Keratinocyte (primary cell): ENCODE results near the gene SMAD9. TPM values are rescaled to one million over a fixed set of nuclear protein-coding genes. Genes with fewer than 3 reads are reported as not detected.

Source experiments
- DNase-seq: peaks from one replicate; pipeline ENCODE4 v3.0.0-alpha.2; 2011; ENCODE audit warnings: low read depth, missing footprints, low spot score
- FAIRE-seq: peaks from 2 replicates; lab custom pipeline; 2011; peaks lifted over from hg19 to GRCh38; lab: Jason Lieb, UNC
- H2AFZ ChIP-seq: 2 replicates; pipeline ENCODE4 v1.6.0; 2012; ENCODE audit warnings: low read length, control low read depth, inconsistent platforms; ENCODE audit not compliant: control insufficient read depth
- H3K27ac ChIP-seq: 2 replicates; pipeline ENCODE4 v1.5.1; 2011; ENCODE audit warnings: low read length; ENCODE audit not compliant: control insufficient read depth, insufficient read depth
- H3K27me3 ChIP-seq: 3 replicates; pipeline ENCODE4 v1.6.0; 2011; ENCODE audit warnings: low read length; ENCODE audit not compliant: control insufficient read depth, insufficient read depth; ENCODE audit errors: extremely low read depth
- H3K36me3 ChIP-seq, 2 experiments: 2 replicates in 1 of 2; 3 replicates in 1 of 2; pipeline ENCODE4 v1.5.1; 2011; ENCODE audit warnings: low read length in 2 of 2, mild to moderate bottlenecking in 1 of 2; ENCODE audit not compliant: control insufficient read depth in 2 of 2, insufficient read depth in 2 of 2; ENCODE audit errors: extremely low read depth in 1 of 2
- H3K4me1 ChIP-seq: 3 replicates; pipeline ENCODE4 v1.5.1; 2011; ENCODE audit warnings: low read length; ENCODE audit not compliant: control insufficient read depth, insufficient read depth; ENCODE audit errors: extremely low read depth
- H3K4me2 ChIP-seq: 3 replicates; pipeline ENCODE4 v1.6.0; 2011; ENCODE audit warnings: low read depth, low read length; ENCODE audit not compliant: control insufficient read depth, insufficient read depth; ENCODE audit errors: extremely low read depth
- H3K4me3 ChIP-seq, 3 experiments: fragments of 200-600 bp in 1 of 3; sonication (generic) in 1 of 3; 2 replicates in 2 of 3; 3 replicates in 1 of 3; pipeline ENCODE4 v1.5.1; 2011 to 2016; ENCODE audit warnings: low read length in 3 of 3, mild to moderate bottlenecking in 3 of 3, control low read depth in 2 of 3, inconsistent platforms in 1 of 3, low read depth in 1 of 3, mixed read lengths in 1 of 3, mixed run types in 1 of 3, moderate library complexity in 1 of 3; ENCODE audit not compliant: control insufficient read depth in 2 of 3, insufficient read depth in 2 of 3; ENCODE audit errors: extremely low read depth in 1 of 3
- H3K79me2 ChIP-seq: 2 replicates; pipeline ENCODE4 v1.6.0; 2012; ENCODE audit warnings: low read length; ENCODE audit not compliant: control insufficient read depth, insufficient read depth
- H3K9ac ChIP-seq: 3 replicates; pipeline ENCODE4 v1.6.0; 2011; ENCODE audit warnings: low read length; ENCODE audit not compliant: control insufficient read depth, insufficient read depth; ENCODE audit errors: extremely low read depth
- H3K9me1 ChIP-seq: 3 replicates; pipeline ENCODE4 v1.6.0; 2011; ENCODE audit warnings: low read length; ENCODE audit not compliant: control insufficient read depth, insufficient read depth; ENCODE audit errors: extremely low read depth
- H3K9me3 ChIP-seq: 2 replicates; pipeline ENCODE4 v1.5.1; 2012; ENCODE audit warnings: low read depth, low read length; ENCODE audit not compliant: control insufficient read depth
- H4K20me1 ChIP-seq: 3 replicates; pipeline ENCODE4 v1.6.0; 2011; ENCODE audit warnings: low read length; ENCODE audit not compliant: control insufficient read depth, insufficient read depth; ENCODE audit errors: extremely low read depth
- EZH2 ChIP-seq: IDR thresholded peaks from one replicate; pipeline ENCODE4 v1.6.1; 2012; ENCODE audit warnings: inconsistent platforms, mild to moderate bottlenecking, low read length, moderate library complexity
- dilution Hi-C: fragments of 300-500 bp; cut with MboI; formaldehyde crosslinking; loops from one replicate; pipeline ENCODE4 v1.7.0; 2020; ENCODE audit warnings: low sequenced_read_pairs; ENCODE audit not compliant: extremely low pct_ligation_motif_present
- polyA plus RNA-seq, 5 experiments: library from polyadenylated mRNA; depleted of rRNA in 3 of 5; stranded (reverse) in 3 of 5; stranded (forward) in 1 of 5; unstranded in 1 of 5; fragments of >200 nt; gene quantifications; 1 replicate in 1 of 5; 2 replicates in 3 of 5; 3 replicates in 1 of 5; pipeline versions ENCODE4 v1.2.1 to v1.2.3, GENCODE V29; 2011 to 2012; ENCODE audit warnings: missing spikeins in 2 of 5, low read depth in 1 of 5, low replicate concordance in 1 of 5
- TF ChIP-seq, protein P1 (sequence below), 3 experiments: IDR thresholded peaks in 1 of 3; conservative IDR thresholded peaks in 1 of 3; optimal IDR thresholded peaks in 1 of 3; 2 replicates in 2 of 3; 3 replicates in 1 of 3; pipeline versions ENCODE3 to v1.5.1; 2011; ENCODE audit warnings: low read length in 3 of 3, mild to moderate bottlenecking in 3 of 3, moderate library complexity in 2 of 3, control low read depth in 1 of 3, inconsistent platforms in 1 of 3; ENCODE audit not compliant: insufficient read depth in 2 of 3; ENCODE audit errors: extremely low read depth in 1 of 3

The SMAD9 gene
- polyA plus RNA-seq, 1 donor (not counting 4 experiments of a cell fraction or from before 2014, with no cell fraction given), result 0.10 TPM

DNA sequence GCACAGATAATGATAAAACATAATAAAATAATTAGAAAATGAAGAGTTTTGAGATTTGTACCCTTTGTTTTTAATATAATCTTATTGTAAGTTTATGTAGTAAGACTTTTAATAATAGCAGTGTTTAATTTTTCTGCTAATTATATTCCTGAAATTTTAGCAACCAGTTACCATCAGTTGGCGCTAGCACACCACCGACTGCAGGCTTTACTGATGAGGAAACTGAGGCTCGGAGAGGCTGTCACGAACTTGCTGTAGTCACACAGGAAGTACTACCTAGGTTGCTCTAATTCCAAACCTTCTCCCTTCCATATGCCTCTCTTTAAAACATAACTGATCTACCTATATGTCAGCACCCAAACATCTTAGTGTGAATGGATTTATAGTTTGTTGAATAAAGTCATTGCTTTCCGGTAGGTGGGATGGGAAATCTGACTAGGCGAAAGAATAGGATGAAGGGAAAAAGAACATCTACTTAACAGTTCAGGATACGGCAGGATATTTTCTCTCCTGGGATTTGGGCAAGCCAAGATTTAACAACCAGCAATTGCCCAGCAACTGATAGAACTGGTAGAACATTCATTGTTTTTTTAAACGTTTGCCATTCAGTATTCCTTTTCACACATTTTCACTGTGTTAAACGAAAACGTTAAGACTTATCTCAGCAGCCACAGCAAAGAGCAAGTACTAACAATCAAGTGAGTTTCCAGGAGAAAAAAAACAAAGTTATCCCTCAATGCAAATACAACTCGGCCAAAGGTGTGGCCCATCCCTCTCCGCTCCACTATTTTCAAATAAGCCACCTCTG, 101.8 kb downstream of the SMAD9 start:
- H3K27ac ChIP-seq, result no peak overlapping the region
- peaks cover 18% of the 10 kb centered on the region for H3K4me1 ChIP-seq
- TF ChIP-seq, protein P1, sequence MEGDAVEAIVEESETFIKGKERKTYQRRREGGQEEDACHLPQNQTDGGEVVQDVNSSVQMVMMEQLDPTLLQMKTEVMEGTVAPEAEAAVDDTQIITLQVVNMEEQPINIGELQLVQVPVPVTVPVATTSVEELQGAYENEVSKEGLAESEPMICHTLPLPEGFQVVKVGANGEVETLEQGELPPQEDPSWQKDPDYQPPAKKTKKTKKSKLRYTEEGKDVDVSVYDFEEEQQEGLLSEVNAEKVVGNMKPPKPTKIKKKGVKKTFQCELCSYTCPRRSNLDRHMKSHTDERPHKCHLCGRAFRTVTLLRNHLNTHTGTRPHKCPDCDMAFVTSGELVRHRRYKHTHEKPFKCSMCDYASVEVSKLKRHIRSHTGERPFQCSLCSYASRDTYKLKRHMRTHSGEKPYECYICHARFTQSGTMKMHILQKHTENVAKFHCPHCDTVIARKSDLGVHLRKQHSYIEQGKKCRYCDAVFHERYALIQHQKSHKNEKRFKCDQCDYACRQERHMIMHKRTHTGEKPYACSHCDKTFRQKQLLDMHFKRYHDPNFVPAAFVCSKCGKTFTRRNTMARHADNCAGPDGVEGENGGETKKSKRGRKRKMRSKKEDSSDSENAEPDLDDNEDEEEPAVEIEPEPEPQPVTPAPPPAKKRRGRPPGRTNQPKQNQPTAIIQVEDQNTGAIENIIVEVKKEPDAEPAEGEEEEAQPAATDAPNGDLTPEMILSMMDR (optimal IDR thresholded peaks at IDR 0.05 in 1 of 3, IDR thresholded peaks at IDR 0.05 in 1 of 3, conservative IDR thresholded peaks at IDR 0.05 in 1 of 3; ENCODE audit: extremely low read depth in 1 of 3, insufficient read depth in 2 of 3, low read length in 3 of 3), result no peak
- no peak for TF ChIP-seq EZH2
- FAIRE-seq, result no peak
- peak overlapping the region; percentile 97 for H3K4me2 ChIP-seq
- H3K9ac ChIP-seq, result peak overlapping the region; percentile 71
- H3K27me3 ChIP-seq, result peaks cover 5% of the 10 kb centered on the region
- H2AFZ ChIP-seq, result peak overlapping the region; percentile 90
- dilution Hi-C loops, result no loop called here
- no peaks in the 10 kb centered on the region for H3K9me3 ChIP-seq
- no peak for DNase-seq
- H3K79me2 ChIP-seq, result peaks cover 18% of the 10 kb centered on the region
- H3K9me1 ChIP-seq, result no peaks in the 10 kb centered on the region
- H4K20me1 ChIP-seq, result no peaks in the 10 kb centered on the region
- peak overlapping the region; percentile 53 to 95 (median 69) for H3K4me3 ChIP-seq
- H3K36me3 ChIP-seq, result no peaks in the 10 kb centered on the region

DNA sequence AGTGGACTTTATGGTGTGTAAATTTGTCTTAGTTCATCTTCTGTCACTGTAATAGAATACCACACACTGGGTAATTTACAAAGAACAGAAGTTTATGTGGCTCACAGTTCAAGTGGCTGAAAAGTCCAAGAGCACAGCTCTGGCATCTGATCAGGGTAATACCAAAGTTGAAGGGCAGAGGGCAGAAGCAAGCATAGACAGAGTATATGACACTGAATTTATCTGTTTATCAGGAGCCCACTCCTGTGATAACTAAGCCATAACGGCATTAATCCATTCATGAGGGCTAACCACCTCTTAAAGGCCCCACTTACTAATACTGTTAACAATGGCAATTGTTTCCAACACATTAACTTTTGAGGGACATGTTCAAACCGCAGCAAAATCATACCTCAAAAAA, 105.0 kb downstream of the SMAD9 start:
- FAIRE-seq, result no peak
- H3K4me2 ChIP-seq, result no peak overlapping the region
- no peak overlapping the region for H3K27ac ChIP-seq
- peaks cover 10% of the 10 kb centered on the region for H3K27me3 ChIP-seq
- H3K4me1 ChIP-seq, result peaks cover 10% of the 10 kb centered on the region
- TF ChIP-seq, protein P1 (optimal IDR thresholded peaks at IDR 0.05 in 1 of 3, IDR thresholded peaks at IDR 0.05 in 1 of 3, conservative IDR thresholded peaks at IDR 0.05 in 1 of 3; ENCODE audit: extremely low read depth in 1 of 3, insufficient read depth in 2 of 3, low read length in 3 of 3), result peak; percentile 14 to 30 (median 27)
- TF ChIP-seq EZH2, result no peak
- H3K9me1 ChIP-seq, result no peaks in the 10 kb centered on the region
- no peak overlapping the region for H3K4me3 ChIP-seq
- no peaks in the 10 kb centered on the region for H4K20me1 ChIP-seq
- H3K36me3 ChIP-seq, result no peaks in the 10 kb centered on the region
- dilution Hi-C loops, result no loop called here
- H3K79me2 ChIP-seq, result peaks cover 7% of the 10 kb centered on the region
- no peaks in the 10 kb centered on the region for H3K9me3 ChIP-seq
- H3K9ac ChIP-seq, result no peak overlapping the region
- DNase-seq, result no peak
- no peak overlapping the region for H2AFZ ChIP-seq
